SK-N-MC (cell line): ENCODE measurements around the gene PMAIP1.

Experiments
- EZH2 ChIP-seq: fragments of 200-600 bp; sonication (generic); IDR thresholded peaks from one replicate; pipeline ENCODE4 v1.6.1; 2017; ENCODE audit warnings: antibody characterized with exemption
- POLR2AphosphoS5 ChIP-seq: IDR thresholded peaks from 2 replicates; pipeline ENCODE4 v1.6.1; 2012; ENCODE audit warnings: mild to moderate bottlenecking, low read depth, low read length, borderline replicate concordance

- TF ChIP-seq POLR2AphosphoS5 (no peak), EZH2 (no peak)
These were observed 50.6 kb downstream of the PMAIP1 start for GRCh38 chr18:59950215-59950944.
